Mammary epithelial cell (primary cell): ENCODE data around the gene CES5A.
"Not testable (repeated sequence)": the region's sequence is repeated elsewhere in the genome, so short reads cannot be mapped to it uniquely, and the experiment has no call there.

Experiments used
- EZH2 ChIP-seq: IDR thresholded peaks from 2 replicates; pipeline ENCODE4 v1.6.1; 2012; ENCODE audit warnings: low read length, inconsistent platforms, borderline replicate concordance
- TF ChIP-seq, protein P1 (sequence below), 2 donors: IDR thresholded peaks in 1 of 2; conservative IDR thresholded peaks in 1 of 2; 2 replicates each; pipeline ENCODE4 v1.5.1; 2011 to 2012; ENCODE audit warnings: inconsistent platforms in 2 of 2, low read length in 2 of 2, mild to moderate bottlenecking in 2 of 2, control low read depth in 1 of 2, low read depth in 1 of 2; ENCODE audit not compliant: insufficient read depth in 1 of 2; ENCODE audit errors: extremely low read depth in 1 of 2

DNA sequence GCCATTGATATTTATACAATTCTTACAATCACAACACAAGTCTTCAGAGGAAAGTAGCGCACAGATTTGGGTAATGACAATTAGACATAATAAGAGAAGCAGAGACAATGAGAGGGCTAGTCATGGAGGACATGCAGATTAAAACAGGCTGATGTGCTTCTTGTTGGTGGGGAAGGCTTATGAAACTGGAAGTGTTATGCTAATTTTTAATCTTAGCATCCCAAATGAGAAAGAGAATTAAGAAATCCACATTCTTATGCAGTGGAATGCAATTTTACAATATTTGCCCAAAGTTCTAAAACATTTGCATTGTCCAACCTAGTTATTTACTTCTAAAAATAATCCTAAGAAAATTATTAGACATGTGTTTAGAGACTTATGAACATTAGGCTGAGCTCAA is 66.9 kb downstream of the CES5A start:
- TF ChIP-seq, protein P1, sequence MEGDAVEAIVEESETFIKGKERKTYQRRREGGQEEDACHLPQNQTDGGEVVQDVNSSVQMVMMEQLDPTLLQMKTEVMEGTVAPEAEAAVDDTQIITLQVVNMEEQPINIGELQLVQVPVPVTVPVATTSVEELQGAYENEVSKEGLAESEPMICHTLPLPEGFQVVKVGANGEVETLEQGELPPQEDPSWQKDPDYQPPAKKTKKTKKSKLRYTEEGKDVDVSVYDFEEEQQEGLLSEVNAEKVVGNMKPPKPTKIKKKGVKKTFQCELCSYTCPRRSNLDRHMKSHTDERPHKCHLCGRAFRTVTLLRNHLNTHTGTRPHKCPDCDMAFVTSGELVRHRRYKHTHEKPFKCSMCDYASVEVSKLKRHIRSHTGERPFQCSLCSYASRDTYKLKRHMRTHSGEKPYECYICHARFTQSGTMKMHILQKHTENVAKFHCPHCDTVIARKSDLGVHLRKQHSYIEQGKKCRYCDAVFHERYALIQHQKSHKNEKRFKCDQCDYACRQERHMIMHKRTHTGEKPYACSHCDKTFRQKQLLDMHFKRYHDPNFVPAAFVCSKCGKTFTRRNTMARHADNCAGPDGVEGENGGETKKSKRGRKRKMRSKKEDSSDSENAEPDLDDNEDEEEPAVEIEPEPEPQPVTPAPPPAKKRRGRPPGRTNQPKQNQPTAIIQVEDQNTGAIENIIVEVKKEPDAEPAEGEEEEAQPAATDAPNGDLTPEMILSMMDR (conservative IDR thresholded peaks at IDR 0.05 in 1 of 2, IDR thresholded peaks at IDR 0.05 in 1 of 2; ENCODE audit: extremely low read depth in 1 of 2, insufficient read depth in 1 of 2, low read depth in 1 of 2, low read length in 2 of 2), result not testable (repeated sequence)
- TF ChIP-seq EZH2, result not testable (repeated sequence)
